Right lobe of liver (tissue), 4 donors: Measurements from ENCODE around the gene CHRDL1.

Experiments used
- CTCF ChIP-seq, 4 donors: fragments of 200-600 bp in 3 of 4; fragments of 450-650 bp in 1 of 4; IDR thresholded peaks; one replicate each; pipeline versions ENCODE4 v1.5.1 to v1.8.0; 2016 to 2022; ENCODE audit warnings: antibody characterized with exemption in 4 of 4, mild to moderate bottlenecking in 2 of 4
- POLR2A ChIP-seq: fragments of 450-650 bp; IDR thresholded peaks from one replicate; pipeline ENCODE4 v1.6.1; 2017; ENCODE audit warnings: antibody characterized with exemption, mild to moderate bottlenecking
- donor health status: DM: no; HTN: no; CAD: no.
- donor health status: DM: no; HTN: no; CAD: no.
- donor health status: DM: no; HTN: yes; CAD: no.

GRCh38 chrX:110698696-110699095, 96.9 kb downstream of the CHRDL1 start:
- TF ChIP-seq CTCF (IDR thresholded peaks at IDR 0.05): no peak
- no peak for TF ChIP-seq POLR2A
